DOHH2 (cell line): Measurements from ENCODE around the gene YPEL1.

ENCODE experiments used
- H3F3A ChIP-seq: fragments of 200-600 bp; sonication (generic), shearing (Covaris generic); 2 replicates; pipeline ENCODE4 v1.6.0; 2016; ENCODE audit warnings: antibody characterized with exemption, mild to moderate bottlenecking; ENCODE audit not compliant: control insufficient read depth, insufficient read depth
- H3K27ac ChIP-seq: fragments of 200-600 bp; sonication (generic); 2 replicates; pipeline ENCODE4 v1.5.1; 2014; ENCODE audit warnings: low read depth, mild to moderate bottlenecking, low read length, moderate library complexity
- H3K27me3 ChIP-seq: fragments of 200-600 bp; sonication (generic); 2 replicates; pipeline ENCODE4 v1.6.1; 2014; ENCODE audit warnings: mild to moderate bottlenecking, low read length, mixed read lengths; ENCODE audit not compliant: control insufficient read depth
- H3K36me3 ChIP-seq: fragments of 200-600 bp; sonication (generic); 2 replicates; pipeline ENCODE4 v1.6.1; 2014; ENCODE audit warnings: mild to moderate bottlenecking, low read length, moderate library complexity, mixed read lengths; ENCODE audit not compliant: control insufficient read depth
- H3K4me1 ChIP-seq: fragments of 200-600 bp; sonication (generic); 2 replicates; pipeline ENCODE4 v1.6.1; 2014; ENCODE audit warnings: mild to moderate bottlenecking, low read length, mixed read lengths; ENCODE audit not compliant: control insufficient read depth
- H3K4me2 ChIP-seq: fragments of 200-600 bp; sonication (generic); 2 replicates; pipeline ENCODE4 v1.6.0; 2014; ENCODE audit warnings: mild to moderate bottlenecking, low read length, moderate library complexity
- H3K4me3 ChIP-seq: fragments of 200-600 bp; sonication (generic); 2 replicates; pipeline ENCODE4 v1.5.1; 2014; ENCODE audit warnings: mild to moderate bottlenecking, low read length, mixed read lengths
- H3K79me2 ChIP-seq: fragments of 200-600 bp; sonication (generic); 2 replicates; pipeline ENCODE4 v1.6.1; 2014; ENCODE audit warnings: mild to moderate bottlenecking, low read length, mixed read lengths; ENCODE audit not compliant: control insufficient read depth
- H3K9me2 ChIP-seq: fragments of 200-600 bp; sonication (generic); replicated peaks from 2 replicates; pipeline ENCODE4 v1.6.1; 2014; ENCODE audit warnings: mild to moderate bottlenecking, low read length, mixed read lengths; ENCODE audit not compliant: control insufficient read depth
- H3K9me3 ChIP-seq: fragments of 200-600 bp; sonication (generic); 2 replicates; pipeline ENCODE4 v1.6.1; 2014; ENCODE audit warnings: antibody characterized with exemption, low read length, mixed read lengths; ENCODE audit not compliant: control insufficient read depth, insufficient read depth
- H4K20me1 ChIP-seq: fragments of 200-600 bp; sonication (generic); 2 replicates; pipeline ENCODE4 v1.6.0; 2014; ENCODE audit warnings: low read depth, mild to moderate bottlenecking, antibody characterized with exemption, low read length, moderate library complexity; ENCODE audit not compliant: control insufficient read depth, insufficient read depth
- CTCF ChIP-seq: fragments of 200-600 bp; sonication (generic); IDR thresholded peaks from one replicate; pipeline ENCODE4 v1.5.1; 2014; ENCODE audit warnings: antibody characterized with exemption, mild to moderate bottlenecking, low read depth, low read length; ENCODE audit not compliant: poor library complexity, severe bottlenecking
- EZH2phosphoT487 ChIP-seq: fragments of 200-600 bp; sonication (generic); IDR thresholded peaks from 2 replicates; pipeline ENCODE4 v1.6.1; 2017; ENCODE audit warnings: borderline replicate concordance, mild to moderate bottlenecking, antibody characterized with exemption, low read length, moderate library complexity, mixed read lengths

Gene YPEL1

GRCh38 chr22:21650280-21650679, 85.3 kb downstream of the YPEL1 start:
- no peaks in the 10 kb centered on the region for H3K27me3 ChIP-seq
- peaks cover 24% of the 10 kb centered on the region for H3K79me2 ChIP-seq
- H3K9me2 ChIP-seq = no peaks in the 10 kb centered on the region
- peak overlapping the region; percentile 82; the same call in 1 of the 2 replicates for H3K4me3 ChIP-seq
- peaks cover 4% of the 10 kb centered on the region; the same call in 1 of the 2 replicates for H4K20me1 ChIP-seq
- TF ChIP-seq CTCF (no peak), EZH2phosphoT487 (no peak)
- H3K4me2 ChIP-seq = peak overlapping the region; percentile 82
- H3K27ac ChIP-seq = no peak overlapping the region
- H3K36me3 ChIP-seq = peaks cover 39% of the 10 kb centered on the region
- H3F3A ChIP-seq = no peaks in the 10 kb centered on the region; the same call in 1 of the 2 replicates
- peaks cover 44% of the 10 kb centered on the region for H3K4me1 ChIP-seq
- H3K9me3 ChIP-seq = no peaks in the 10 kb centered on the region
